22Rv1 (cell line): ENCODE data around the gene CHST1.

Experiments
- H3K27ac ChIP-seq: fragments of 450-650 bp; 2 replicates; pipeline ENCODE4 v1.5.1; 2017
- ZFX ChIP-seq: fragments of 450-650 bp; IDR thresholded peaks from 2 replicates; pipeline ENCODE4 v1.6.1; 2017; ENCODE audit warnings: antibody characterized with exemption, borderline replicate concordance
- TF ChIP-seq, protein P1 (sequence below): fragments of 450-650 bp; IDR thresholded peaks from 2 replicates; pipeline ENCODE4 v1.5.1; 2017; ENCODE audit warnings: mild to moderate bottlenecking

Gene CHST1

DNA sequence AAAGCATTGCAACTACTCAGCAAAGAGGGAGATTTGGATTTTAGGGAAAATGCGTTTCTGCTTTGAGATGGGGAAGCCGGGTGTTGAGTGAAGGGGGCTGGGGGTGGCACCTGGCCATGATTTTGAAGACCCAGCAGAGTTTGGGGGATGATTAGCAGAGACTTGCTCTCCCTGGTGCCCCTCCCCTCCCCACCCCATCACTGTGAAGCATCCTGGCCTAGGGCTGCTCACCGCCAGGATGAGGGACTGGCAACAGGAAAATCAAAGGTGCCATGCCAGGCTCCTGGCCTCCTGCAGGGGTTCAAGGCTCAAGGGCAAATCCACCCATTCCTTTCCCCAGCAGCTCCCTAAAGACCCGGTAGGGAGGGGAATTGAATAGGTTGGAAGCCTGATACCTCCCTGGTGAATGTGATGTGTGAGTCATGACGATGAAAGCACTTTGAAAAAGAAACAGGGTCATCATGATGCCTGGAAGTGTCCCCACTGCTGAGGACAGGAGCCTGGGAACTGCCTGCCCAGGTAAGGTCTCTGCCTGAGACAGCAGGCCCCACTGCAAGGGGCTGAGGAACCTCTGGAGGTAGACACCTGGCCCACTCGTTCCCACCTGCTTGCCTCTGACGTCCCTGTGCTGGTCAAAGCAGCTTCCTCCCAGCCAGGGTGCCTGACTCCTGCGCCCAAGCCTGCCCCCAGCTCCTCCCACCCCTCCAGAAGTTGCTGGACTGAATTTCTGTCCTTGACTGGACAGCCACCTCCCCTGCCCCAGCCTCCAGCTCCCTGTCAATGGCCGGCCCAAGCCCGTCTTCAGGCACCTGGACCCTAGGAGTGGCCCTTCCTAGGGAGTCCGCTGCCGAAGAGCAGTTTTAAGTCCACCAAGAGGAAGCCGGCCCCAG lies 1.7 kb downstream of the CHST1 start:
- H3K27ac ChIP-seq: no peak overlapping the region
- TF ChIP-seq, protein P1, sequence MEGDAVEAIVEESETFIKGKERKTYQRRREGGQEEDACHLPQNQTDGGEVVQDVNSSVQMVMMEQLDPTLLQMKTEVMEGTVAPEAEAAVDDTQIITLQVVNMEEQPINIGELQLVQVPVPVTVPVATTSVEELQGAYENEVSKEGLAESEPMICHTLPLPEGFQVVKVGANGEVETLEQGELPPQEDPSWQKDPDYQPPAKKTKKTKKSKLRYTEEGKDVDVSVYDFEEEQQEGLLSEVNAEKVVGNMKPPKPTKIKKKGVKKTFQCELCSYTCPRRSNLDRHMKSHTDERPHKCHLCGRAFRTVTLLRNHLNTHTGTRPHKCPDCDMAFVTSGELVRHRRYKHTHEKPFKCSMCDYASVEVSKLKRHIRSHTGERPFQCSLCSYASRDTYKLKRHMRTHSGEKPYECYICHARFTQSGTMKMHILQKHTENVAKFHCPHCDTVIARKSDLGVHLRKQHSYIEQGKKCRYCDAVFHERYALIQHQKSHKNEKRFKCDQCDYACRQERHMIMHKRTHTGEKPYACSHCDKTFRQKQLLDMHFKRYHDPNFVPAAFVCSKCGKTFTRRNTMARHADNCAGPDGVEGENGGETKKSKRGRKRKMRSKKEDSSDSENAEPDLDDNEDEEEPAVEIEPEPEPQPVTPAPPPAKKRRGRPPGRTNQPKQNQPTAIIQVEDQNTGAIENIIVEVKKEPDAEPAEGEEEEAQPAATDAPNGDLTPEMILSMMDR: no peak
- TF ChIP-seq ZFX: no peak

DNA sequence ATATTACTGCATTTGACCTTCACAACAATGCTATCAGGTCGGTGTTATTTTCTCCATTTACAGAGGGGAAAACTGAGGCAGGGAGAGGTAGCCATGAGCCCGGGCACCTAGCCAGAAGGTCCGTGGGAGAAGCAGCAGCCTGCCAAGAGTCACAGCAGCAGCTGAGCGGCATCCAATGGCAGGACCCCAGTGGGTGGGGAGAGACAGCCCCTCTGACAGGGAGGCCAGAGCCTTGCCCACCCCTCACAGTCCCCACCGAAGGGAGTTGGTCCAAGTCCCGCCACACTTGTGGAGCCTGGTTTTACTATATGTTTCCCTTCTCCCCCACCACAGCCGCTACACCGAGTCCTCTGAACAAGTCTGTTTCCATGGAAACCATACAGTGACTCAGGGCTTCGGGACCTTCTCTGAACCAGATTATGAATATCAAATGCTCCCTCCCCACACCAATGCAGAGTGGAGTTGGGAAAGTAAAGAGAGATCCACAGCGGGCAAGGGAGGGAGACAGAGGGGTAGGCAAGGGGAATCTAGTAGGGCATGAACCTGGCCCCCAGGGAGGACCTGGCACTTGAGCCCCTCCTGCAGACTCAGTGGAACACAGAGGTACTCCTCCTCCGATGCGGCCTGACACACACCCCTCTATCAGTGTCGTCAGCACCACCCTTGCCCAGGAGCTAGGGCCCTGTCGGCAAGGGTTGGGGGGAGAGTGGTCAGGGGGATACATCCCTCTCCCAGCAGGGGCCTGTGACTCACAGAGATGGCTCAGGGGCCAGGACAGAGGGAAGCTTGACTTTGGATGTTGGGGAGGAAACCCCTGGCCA lies 2.5 kb downstream of the CHST1 start:
- no peak for TF ChIP-seq ZFX
- TF ChIP-seq, protein P1: no peak
- no peak overlapping the region for H3K27ac ChIP-seq

DNA sequence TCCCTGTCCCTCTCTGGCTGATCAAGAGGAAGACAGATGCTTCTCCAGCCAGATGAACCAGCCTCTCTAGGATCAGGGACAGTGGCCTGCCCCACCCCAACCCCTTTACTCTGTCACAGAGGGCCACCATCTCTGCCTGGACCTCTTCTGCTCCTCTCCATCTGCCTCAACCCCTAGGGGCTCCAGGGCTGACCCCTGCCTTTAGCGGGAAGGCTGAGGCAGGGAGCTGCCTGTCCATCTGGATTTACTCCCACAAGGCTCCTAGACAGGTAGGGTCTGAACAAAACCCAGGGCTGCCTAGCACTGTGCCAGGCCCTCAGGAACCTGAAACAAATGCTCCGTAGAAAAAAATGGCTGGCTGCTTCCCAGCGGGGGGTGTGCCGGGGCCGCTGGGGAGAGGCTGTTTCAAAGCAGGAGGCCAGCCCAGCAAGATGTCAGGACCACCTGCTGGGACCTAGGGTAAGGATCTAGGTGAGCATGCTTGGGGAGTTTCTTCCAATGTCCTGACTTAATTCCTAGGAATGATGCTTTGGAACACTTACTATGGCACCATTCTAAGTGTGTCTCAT lies 3.2 kb downstream of the CHST1 start:
- no peak for TF ChIP-seq ZFX
- TF ChIP-seq, protein P1: no peak
- no peak overlapping the region for H3K27ac ChIP-seq

DNA sequence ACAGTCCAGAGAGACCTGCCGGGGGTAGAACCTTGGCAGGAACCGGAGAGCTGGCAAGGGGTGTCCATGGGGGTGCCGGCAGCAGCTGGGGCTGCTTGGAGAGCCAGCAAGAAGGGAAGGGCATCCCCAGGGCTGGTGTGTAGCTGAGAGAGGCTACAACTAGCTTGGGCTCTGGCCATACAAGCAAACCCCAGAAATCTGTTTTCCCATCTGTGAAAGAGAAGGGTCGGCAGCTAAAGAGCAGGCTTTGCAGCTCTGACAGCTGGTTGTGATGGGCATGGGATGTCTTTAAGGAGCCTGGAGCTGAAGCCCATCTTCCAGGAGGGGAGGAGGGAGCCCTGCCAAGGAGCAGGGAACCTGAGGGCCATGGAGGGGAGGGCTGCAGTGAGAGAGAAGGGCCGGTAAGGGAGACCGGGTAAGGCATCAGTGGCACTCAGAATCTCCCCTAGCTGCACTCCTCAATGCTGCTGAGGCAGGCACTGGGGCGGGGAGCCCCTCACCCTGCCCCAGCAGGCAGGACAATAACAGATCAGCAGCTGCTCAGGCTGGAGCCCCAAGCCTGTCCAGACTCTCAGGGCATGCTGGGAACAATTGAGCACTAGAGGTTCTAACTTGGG lies 3.9 kb downstream of the CHST1 start:
- no peak overlapping the region for H3K27ac ChIP-seq
- TF ChIP-seq, protein P1: no peak
- no peak for TF ChIP-seq ZFX

DNA sequence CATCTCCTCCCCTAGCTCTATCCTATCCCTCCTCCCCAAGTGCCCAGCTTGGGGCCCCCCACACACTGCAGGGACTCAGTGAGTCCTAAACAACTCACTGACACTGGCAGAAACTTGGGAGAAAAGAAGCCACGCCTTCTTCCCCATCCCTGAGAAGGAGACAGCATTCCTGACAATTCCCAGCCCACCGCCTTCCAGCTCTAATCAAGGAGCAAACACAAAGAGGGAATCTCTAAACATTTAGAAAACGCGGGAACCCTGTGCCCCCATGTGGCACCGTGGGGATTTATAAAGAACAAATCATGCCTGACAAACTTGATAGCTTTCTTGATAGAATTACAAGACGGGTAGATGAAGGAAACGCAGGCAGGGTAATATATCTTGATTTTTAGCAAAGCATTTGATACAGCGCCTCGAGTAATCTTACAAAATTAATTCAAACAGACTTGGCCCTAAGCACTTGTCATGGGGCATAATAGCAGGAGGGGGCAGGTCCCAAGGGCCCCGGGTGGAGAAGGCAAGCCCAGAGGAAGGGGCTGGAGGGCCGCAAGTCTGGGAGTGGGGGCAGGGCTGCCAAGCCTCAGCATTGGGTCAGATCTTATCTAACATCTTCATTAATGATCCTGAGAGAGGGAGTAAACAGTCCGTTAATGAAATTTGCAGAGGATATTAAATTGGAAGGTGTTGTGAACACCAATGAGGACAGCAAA lies 4.5 kb downstream of the CHST1 start:
- no peak overlapping the region for H3K27ac ChIP-seq
- TF ChIP-seq ZFX: no peak
- TF ChIP-seq, protein P1: no peak

DNA sequence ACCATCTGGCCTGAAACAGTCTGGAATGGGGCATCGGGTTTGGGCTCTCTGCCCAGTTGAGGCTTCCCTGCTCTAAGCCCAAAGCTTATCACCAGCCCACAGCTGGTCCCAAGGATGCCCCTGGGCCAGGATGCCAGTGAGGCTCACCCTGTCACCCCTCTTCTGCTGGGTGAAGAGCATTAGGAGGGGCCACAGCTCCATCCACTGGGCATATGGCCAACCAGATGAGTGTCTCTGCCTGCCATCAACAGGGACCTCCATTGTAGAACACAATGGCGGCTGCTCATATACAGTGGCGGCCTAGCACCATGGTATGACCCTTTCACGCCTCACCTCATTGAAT lies 5.6 kb downstream of the CHST1 start:
- TF ChIP-seq, protein P1: no peak
- no peak for TF ChIP-seq ZFX
- H3K27ac ChIP-seq: no peak overlapping the region
